COLO668 (cell line): ENCODE data around the gene CHMP1A.
A peak's percentile ranks its signal among the peaks of the same experiment; 100 is the strongest.
"Not testable (repeated sequence)": the region's sequence is repeated elsewhere in the genome, so short reads cannot be mapped to it uniquely, and the experiment has no call there.

Experiments used
- DNase-seq: peaks from one replicate; lab custom pipeline; 2025; ENCODE audit not compliant: unreplicated experiment; lab: John Stamatoyannopoulos, UW

Gene CHMP1A

DNA sequence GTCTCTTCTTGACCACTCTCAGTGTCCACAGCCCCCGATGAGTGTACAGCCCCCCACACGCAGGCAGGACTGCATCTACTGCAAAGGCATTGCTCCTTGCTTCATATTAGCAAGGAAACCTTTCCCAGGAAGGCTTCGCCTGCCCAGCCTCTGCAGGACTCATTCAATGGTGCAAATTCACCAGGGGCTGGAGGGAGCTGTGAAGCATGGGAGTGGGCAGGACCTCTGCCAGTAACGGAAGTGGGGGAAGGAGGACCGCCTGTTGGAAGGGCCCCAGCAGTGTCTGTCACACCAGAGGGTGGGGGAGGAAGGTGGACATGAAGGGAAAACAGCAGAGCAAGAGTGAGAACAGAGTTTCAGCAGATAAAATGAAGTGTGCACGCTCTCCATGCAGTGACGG, 2.6 kb upstream of the CHMP1A start:
- no peak for DNase-seq

DNA sequence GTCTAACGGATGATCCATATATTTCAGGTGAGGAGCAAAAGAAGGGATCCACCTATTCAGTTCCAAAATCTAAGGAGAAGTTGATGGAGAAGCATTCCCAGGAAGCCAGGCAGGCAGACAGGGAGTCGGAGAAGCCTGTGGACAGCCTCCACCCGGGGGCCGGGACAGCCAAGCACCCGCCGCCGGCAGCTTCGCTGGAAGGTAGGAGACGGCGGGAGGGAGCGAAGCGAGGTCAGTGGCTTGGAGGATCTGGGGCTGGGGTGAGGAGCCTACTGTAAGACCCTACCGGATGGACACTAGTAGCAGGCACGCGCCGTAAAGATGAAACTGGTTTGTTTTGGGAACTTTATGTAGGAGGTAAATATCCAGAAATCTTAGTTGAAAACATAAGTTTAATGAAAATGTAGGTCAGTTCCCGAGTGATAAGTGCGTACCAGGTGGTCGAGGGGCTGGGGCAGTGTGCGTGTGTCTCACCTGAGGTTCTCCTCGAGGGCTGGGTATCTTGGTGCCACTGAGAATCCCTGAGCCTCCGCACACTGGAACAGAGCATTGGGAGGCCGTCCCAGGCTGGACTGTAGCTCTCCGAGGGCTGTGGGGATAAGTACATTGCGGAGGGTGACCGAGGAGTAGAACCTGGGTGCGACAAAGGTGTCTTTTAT, 842 bp upstream of the CHMP1A start:
- peak; percentile 46 for DNase-seq

DNA sequence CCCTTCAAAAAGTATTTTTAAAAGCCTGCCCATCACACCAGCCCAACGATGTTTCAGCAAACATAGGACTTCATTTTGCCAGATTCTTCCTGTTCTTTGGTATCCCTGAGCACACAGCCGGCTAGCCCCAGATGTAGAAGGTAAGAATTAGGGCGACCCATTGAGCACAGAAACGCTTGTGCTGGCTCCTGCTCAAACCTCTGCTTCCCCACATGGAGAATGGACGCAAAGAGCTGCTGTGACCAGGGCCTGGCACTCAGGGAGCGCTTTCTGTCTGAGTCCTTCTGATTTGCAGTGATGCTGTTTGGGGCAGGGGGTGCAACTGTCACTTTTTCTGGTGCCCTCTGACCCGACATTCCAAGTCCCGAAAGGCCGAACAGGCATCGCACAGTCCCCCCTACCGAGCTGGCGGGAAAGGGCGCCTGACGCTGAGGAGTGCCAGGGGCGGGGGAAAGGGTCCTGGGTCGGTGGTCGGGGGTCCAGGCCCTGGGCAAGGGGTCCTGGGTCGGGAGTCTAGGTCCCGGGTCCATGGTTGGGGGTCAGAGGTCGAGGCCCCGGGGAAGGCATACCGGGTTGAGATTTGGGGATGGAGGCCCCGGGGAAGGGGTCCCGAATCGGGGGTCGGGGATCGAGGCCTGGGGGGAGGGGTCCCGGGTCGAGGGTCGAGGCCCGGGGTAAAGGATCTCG, 930 bp downstream of the CHMP1A start:
- no peak for DNase-seq

DNA sequence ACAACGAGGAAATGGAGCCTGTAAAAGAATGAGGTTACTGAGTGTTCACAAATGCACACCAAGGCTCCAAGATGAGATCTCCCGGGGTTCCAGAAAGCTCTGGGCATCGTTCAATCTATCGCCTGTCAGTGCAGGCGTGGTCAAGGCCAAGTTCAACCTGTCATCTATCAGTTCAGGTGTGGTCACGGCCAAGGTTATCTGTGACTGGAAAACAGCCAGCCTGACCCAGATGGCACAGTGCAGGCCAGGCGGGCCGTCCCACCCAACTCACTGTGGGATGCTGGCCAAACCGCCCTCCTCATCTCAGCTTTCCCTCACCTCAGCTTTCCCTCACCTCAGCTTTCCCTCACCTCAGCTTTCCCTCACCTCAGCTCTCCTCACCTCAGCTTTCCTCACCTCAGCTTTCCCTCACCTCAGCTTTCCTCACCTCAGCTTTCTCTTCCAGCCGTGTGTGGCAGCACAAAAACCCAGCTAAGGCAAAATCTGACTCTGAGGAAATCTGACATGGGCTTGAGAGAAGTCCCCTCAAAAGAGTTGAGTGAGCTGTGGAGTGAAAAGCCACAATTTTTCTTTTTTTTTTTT, 2.4 kb downstream of the CHMP1A start:
- DNase-seq, result no peak

DNA sequence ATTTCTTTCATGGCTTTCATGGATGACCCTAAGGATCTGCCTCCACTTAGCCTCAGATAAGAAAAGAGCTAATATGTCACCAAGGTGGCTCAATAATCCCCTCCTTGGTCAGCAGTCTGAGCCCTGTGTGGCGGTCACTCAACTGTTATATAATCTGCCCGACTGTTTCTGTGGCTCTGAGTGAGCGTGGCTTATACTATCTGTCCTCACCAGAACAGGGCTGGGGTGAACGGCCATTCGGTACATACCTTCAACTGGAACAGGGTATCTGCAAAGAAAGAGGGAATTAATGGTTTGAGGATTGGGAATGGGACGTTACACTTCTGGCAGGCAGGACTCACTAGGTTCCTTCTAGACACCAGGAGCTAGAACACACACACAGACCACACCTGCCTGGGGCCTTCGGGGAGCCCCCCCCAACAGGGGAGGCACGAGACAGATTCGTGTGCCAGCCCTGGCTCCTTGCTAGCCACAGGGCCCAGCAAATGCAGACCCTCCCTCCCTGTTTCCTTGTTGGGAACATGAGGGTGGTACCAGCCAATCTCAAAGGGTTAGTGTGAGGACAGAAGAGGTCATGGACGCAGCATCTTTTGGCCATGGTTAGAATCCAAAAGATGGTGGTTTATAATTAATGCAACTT, 3.7 kb downstream of the CHMP1A start:
- DNase-seq, result no peak

DNA sequence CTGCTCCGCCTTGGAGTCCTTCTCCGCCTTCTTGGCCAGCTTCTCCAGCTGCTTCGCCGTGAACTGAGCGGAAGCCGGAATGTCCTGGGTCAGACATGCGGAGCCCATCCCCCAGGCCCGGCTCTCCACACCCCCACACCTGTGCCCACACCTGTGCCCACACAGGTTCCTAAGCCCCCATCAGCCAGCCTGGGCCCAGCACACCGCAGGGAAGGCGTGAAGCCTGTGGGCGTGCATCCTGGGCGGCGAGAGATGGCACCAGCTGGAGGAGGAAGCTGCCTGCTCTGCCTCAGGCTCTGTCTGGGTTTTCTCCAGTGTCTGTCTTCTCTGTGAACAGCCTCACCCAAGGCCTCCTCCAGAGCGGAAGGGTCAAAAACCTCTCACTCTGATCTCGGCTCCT, 5.9 kb downstream of the CHMP1A start:
- DNase-seq, result no peak

DNA sequence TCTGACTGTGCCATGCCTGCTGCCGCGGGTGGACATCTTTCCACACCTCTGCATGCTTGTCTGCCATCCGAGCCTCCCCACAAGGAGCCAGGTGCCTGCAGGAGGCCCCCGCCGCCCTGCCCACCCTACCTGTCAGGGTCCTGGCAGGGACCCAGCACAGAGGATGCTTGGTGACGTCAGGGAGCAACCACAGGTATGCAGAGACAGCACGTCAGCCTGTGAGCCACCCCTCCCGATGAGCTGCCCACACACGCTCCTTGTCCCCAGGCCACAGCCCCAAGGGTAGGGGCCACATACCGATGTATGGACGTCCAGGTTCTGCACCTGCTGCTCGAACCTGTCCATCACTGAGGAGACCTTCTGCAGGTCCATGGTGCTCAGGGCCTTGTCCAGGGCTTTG, 10.6 kb downstream of the CHMP1A start:
- no peak for DNase-seq

DNA sequence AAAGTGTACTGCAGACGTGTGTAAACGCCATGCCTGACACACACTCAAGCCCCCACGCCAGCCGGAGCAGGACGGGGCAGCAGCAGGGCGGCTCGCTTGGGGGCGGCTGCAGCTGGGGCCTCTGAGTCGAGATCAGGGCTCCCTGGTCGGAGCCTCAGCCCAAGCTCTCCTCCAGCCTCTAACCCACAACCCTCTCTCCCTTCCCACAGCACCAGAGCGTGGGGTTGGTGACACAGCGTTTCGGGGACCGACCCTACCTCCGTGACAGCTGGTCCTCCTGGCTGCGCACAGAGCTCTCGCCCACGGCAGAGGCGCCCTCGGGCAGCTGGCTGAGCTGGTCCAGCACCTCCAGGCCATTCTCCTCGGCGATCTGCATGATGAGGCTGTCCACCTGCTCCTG, 11.2 kb downstream of the CHMP1A start:
- DNase-seq, result no peak

DNA sequence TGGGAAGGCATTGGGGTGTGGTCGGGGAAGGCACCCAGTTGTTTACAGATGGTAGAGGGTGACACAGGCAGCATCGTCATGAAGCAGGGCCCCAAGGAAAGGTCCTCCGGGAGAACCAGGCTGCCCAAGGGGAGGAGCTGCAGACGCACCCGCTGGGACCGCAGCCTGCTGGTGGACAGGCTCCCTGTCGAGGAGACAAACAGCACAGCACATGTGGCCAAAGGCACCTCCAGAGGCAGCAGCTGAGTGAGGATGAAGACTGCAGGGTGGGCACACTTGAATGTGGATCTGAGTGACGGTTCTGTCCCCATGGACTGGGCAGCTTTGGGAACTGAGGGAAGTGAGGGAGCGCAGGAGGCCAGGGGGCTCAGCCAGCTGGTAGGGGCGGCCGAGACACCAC, 12.4 kb downstream of the CHMP1A start:
- no peak for DNase-seq

DNA sequence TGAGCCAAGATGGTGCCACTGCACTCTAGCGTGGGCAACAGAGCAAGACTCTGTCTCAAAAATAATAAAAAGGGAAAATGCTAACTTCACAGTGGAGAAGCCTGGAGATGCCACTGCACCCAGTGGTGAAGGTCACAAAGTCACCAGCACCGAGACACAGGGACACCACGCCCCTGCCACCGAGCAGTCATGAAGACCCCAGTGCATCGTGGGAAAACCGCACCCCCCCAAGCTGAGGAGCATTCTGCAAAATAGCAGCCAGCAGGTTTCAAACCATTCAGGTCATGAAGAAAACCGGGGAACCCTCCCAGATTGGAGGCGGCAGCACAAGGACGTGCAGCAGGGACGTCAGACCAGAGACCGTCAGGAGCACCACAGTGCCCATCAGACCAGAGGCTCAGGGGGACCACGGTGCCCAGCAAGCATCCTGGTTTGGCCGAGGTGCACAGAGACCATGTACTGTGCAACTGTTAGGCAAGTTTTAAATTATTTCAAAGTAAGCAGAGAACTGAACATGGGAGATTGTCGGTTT, 13.7 kb downstream of the CHMP1A start:
- no peak for DNase-seq

DNA sequence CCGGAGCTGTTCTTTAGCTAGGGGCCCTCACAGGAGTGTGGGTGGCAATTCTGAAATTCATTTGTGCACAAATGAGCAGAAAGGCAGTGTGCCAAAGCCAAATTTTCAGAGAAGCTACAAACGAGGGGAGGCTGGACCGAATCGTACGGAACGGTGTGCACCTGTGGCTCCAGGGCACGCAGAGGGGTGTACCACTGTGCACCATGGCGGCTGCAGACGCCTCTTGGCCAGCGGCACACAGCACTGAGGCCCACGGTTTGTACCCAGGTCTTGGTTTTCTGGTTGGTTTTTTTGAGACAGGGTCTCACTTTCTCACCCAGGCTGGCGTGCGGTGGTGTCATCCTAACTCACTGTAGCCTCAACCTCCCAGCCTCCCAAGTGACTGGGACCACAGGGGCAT, 14.9 kb downstream of the CHMP1A start:
- DNase-seq, result no peak

DNA sequence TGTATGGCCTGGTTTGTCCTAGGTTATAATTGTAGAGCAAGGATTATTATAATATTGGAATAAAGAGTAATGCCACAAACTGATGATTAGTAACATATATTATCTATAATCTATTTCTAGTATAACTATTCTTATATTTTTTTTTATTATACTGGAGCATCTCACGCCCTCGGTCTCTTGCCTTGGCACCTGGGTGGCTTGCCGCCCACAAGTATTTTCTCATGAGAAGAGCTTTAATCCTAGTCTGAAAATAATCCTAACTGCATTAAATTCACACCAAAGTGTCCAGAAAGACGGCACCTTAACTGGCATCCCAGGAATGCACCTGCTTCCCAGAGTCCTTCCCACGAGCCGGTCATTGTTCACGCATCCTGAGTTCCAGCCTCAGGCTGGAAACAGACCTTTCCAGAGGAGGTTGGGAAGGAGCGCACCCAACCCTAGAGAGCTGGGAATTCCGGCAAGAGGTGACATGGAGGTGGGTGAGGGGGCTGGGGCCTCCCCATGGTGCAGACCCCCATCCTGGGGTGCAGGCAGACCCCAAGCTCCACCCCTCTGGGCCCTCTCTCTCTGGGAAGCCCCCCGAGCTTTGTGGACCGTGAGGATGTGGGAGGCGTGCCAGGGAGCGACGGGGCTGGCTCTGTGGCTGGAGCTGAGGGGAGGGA, 15.9 kb downstream of the CHMP1A start:
- DNase-seq, result no peak

DNA sequence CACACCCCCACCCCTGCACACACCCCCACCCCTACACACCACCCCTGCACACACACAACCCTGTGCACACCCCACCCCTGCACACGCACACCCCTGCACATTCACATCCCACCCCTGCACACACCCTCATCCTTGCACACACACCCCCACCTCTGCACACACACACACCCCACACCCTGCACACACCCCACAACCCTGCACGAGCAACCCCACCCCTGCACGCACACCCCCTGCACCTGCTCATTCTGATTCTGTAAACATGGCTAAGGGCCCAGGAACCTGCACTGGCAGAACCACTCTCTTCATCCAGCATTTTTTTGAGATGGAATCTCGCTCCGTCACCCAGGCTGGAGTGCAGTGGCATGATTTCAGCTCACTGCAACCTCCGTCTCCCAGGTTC, 18.1 kb downstream of the CHMP1A start:
- no peak for DNase-seq

DNA sequence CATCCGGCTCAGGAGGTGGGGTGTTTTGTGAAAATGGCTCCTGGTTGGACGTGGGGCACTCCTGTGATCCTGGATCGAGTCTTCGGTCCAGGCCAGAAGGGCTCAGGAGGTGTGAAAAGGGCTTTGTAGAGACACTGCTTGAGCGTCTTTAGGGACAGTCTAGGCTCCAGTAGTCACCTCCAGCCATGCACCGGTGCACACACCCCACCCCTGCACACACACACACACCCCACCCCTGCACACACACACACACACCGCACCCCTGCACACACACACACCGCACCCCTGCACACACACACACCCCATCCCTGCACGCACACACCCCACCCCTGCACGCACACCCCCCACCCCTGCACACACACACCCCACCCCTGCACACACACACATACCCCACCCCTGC, 19.1 kb downstream of the CHMP1A start:
- no peak for DNase-seq

DNA sequence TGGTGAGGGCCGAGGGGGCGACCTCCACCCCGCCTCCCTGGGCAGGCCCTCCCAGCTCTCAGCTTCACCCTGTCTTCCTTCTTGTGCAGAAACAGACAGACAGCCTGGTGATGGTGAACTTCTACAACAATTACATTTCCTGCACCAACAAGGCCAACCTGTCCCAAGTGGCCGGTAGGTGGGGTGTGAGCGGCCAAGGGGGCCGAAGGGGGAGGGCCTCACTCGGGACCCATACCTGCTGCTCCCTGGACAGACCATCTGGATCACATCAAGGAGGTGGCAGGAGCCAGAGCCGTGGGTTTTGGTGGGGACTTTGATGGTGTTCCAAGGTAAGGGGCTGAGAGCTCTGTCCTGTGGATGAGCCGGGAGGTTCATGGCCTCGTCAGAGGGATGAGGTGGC, 20.1 kb downstream of the CHMP1A start:
- no peak for DNase-seq

DNA sequence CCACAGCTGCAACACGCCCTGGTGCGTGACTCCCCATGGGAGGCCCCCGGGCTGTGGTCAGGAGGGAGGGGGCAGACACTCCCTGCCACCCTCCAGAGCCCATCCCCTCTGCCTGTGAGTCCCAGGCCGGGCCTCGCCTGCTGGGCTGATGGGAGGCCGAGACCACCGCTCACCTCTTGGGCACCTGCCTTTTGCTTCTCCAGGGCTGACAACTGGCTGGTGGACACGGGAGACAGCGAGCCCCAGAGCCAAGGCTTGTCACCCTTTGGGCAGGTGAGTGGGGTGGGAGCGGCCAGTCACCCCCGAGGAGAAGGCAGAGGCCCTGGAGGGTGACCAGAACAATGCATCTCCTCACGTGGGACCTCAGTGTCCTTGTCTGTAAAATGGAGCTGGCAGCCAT, 20.8 kb downstream of the CHMP1A start:
- no peak for DNase-seq

DNA sequence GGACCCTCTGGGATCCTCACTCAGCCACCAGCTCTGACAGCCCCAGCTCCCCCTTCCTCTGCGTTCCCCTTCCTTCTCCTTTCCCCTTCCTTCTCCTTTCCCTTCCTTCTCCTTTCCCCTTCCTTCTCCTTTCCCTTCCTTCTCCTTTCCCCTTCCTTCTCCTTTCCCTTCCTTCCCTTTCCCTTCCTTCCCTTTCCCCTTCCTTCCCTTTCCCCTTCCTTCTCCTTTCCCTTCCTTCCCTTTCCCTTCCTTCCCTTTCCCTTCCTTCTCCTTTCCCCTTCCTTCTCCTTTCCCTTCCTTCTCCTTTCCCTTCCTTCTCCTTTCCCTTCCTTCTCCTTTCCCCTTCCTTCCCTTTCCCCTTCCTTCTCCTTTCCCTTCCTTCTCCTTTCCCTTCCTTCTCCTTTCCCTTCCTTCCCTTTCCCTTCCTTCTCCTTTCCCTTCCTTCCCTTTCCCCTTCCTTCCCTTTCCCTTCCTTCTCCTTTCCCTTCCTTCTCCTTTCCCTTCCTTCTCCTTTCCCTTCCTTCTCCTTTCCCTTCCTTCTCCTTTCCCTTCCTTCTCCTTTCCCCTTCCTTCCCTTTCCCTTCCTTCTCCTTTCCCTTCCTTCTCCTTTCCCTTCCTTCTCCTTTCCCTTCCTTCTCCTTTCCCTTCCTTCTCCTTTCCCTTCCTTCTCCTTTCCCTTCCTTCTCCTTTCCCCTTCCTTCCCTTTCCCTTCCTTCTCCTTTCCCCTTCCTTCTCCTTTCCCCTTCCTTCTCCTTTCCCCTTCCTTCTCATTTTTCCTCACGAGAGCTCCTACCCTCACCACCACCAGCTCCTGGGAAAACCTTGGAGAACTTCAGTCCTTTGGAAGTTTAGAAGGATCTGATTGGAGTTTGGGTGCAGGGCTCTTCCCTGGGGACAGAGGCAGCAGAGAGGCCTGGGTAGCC, 22.8 kb downstream of the CHMP1A start:
- not testable (repeated sequence) for DNase-seq

DNA sequence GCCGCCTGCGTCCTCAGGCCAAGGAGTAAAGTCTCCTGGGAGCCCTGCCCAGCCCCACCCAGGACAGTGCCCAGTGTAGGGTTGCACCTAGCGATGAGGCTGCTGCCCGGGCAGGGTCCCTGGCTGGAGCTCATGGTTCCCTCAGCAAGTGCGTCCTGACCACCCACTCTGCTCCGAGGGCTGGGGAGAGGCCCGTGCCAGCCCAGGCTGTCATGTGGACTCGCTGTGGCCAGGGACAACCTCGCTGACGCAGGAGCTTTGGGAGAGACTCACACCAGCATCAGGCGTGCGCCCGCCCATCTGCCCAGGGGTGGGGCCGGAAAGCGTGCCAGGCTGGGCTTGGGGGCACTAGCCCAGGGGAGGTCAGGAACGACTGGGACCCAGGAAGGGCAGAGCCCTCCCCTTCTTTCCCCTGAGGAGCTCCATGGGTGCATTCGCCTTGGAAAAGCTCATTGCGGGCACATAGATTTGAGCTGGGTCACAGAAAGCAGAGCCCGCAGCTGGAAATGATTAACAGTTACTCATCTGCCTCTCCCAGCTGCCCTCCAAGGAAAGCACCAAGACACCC, 24.4 kb downstream of the CHMP1A start:
- DNase-seq, result no peak

DNA sequence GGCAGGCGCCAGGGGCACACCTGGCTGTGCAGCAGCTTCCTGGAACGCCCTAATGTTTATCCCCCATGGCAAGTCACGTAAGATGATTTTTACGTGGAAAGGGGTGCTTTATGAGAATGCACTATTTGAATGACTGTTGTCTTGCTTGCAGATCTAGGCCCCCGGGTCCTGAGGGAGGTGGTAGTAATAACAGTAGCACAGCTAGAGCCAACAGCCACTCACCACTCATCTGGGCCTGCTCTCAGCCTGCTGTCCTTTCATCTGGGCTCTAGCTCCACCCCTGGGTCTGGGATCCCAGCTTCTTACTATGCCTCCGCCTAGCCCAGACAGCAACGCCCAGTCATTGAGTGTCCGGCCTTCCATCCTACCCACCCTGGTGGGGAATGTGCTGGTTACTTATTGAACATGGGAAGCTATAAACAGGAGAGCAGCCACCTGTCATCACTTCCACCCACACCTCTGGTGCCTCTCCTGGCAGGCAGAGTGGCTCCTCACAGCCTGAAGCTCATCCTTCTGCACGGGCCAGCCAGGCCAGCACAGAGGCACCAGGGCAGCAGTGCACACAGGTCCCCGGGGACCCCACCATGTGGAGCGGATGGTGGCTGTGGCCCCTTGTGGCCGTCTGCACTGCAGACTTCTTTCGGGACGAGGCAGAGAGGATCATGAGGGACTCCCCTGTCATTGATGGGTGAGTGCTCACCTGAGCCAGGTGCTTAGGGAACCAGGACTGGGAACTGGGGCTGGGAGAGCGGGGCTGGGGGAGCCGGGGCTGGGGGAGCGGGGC, 27.5 kb downstream of the CHMP1A start:
- DNase-seq, result no peak
